Neural cell (in vitro differentiated cells): ENCODE measurements around the gene B3GALT6. TPM values are rescaled to one million over a fixed set of nuclear protein-coding genes. Genes with fewer than 3 reads are reported as not detected.

Experiments
- H2AFZ ChIP-seq: fragments of 200-600, 300-800 bp; sonication (generic), shearing (Covaris generic); 2 replicates; pipeline ENCODE4 v1.6.0; 2014; ENCODE audit warnings: low read depth, mild to moderate bottlenecking, antibody characterized with exemption, low read length, moderate library complexity
- H3F3A ChIP-seq: fragments of 200-600 bp; shearing (Covaris generic); 2 replicates; pipeline ENCODE4 v1.6.1; 2016; ENCODE audit warnings: mild to moderate bottlenecking, moderate library complexity, mixed read lengths, antibody characterized with exemption, low read length; ENCODE audit not compliant: insufficient read depth, poor library complexity, severe bottlenecking
- H3K27ac ChIP-seq: fragments of 200-600, 300-800 bp; sonication (generic), shearing (Covaris generic); 2 replicates; pipeline ENCODE4 v1.5.1; 2014; ENCODE audit warnings: mild to moderate bottlenecking, low read length, moderate library complexity
- H3K27me3 ChIP-seq: fragments of 300-800, 200-600 bp; sonication (generic), shearing (Covaris generic); 2 replicates; pipeline ENCODE4 v1.6.0; 2014; ENCODE audit warnings: mild to moderate bottlenecking, low read depth, low read length, moderate library complexity; ENCODE audit not compliant: insufficient read depth
- H3K36me3 ChIP-seq: fragments of 300-800, 200-600 bp; sonication (generic), shearing (Covaris generic); 2 replicates; pipeline ENCODE4 v1.5.1; 2014; ENCODE audit warnings: mild to moderate bottlenecking, antibody characterized with exemption, low read length, moderate library complexity; ENCODE audit not compliant: insufficient read depth
- H3K4me2 ChIP-seq: fragments of 300-800, 200-600 bp; sonication (generic), shearing (Covaris generic); 2 replicates; pipeline ENCODE4 v1.6.0; 2014; ENCODE audit warnings: mild to moderate bottlenecking, low read length
- H3K4me3 ChIP-seq: fragments of 300-800, 200-600 bp; sonication (generic), shearing (Covaris generic); 2 replicates; pipeline ENCODE4 v1.5.1; 2014; ENCODE audit warnings: mild to moderate bottlenecking, low read length, moderate library complexity
- H3K79me2 ChIP-seq: fragments of 200-600 bp; shearing (Covaris generic); replicated peaks from 2 replicates; pipeline ENCODE4 v1.6.0; 2014; ENCODE audit warnings: mild to moderate bottlenecking, low read length, moderate library complexity; ENCODE audit not compliant: insufficient read depth
- H3K9ac ChIP-seq: fragments of 300-800, 200-600 bp; sonication (generic), shearing (Covaris generic); 2 replicates; pipeline ENCODE4 v1.6.1; 2016; ENCODE audit warnings: mild to moderate bottlenecking, low read length, mixed read lengths
- H3K9me2 ChIP-seq: fragments of 200-600 bp; shearing (Covaris generic); 2 replicates; pipeline ENCODE4 v1.6.1; 2016; ENCODE audit warnings: mild to moderate bottlenecking, low read length, mixed read lengths; ENCODE audit not compliant: insufficient read depth
- H3K9me3 ChIP-seq: fragments of 200-600, 300-800 bp; sonication (generic), shearing (Covaris generic); 2 replicates; pipeline ENCODE4 v1.6.1; 2016; ENCODE audit warnings: mild to moderate bottlenecking, mixed run types, low read length, moderate library complexity, mixed read lengths
- H4K20me1 ChIP-seq: fragments of 200-600 bp; shearing (Covaris generic); 2 replicates; pipeline ENCODE4 v1.6.1; 2016; ENCODE audit warnings: mild to moderate bottlenecking, mixed run types; ENCODE audit not compliant: insufficient read depth
- CTCF ChIP-seq: fragments of 450-650 bp; IDR thresholded peaks from 2 replicates; pipeline ENCODE4 v1.5.1; 2014; ENCODE audit warnings: antibody characterized with exemption, mild to moderate bottlenecking, moderate library complexity; ENCODE audit not compliant: poor library complexity, severe bottlenecking
- EP300 ChIP-seq: fragments of 450-650 bp; conservative IDR thresholded peaks from 2 replicates; pipeline ENCODE4 v1.6.1; 2014; ENCODE audit warnings: antibody characterized with exemption, mild to moderate bottlenecking, moderate library complexity; ENCODE audit not compliant: poor library complexity, severe bottlenecking
- EZH2 ChIP-seq: fragments of 200-600, 300-800 bp; shearing (Covaris generic), sonication (generic); IDR thresholded peaks from 2 replicates; pipeline ENCODE4 v1.6.1; 2014; ENCODE audit warnings: antibody characterized with exemption, low read length, borderline replicate concordance, mild to moderate bottlenecking; ENCODE audit not compliant: insufficient read depth, poor library complexity, severe bottlenecking
- MXI1 ChIP-seq: fragments of 450-650 bp; conservative IDR thresholded peaks from 2 replicates; pipeline ENCODE4 v1.6.1; 2014; ENCODE audit warnings: antibody characterized with exemption, mild to moderate bottlenecking; ENCODE audit not compliant: poor library complexity, severe bottlenecking
- POLR2AphosphoS5 ChIP-seq: IDR thresholded peaks from 2 replicates; pipeline ENCODE4 v1.6.1; 2012
- REST ChIP-seq: IDR thresholded peaks from 2 replicates; pipeline ENCODE4 v1.6.1; 2012; ENCODE audit warnings: borderline replicate concordance
- SMC3 ChIP-seq: fragments of 450-650 bp; conservative IDR thresholded peaks from 2 replicates; pipeline ENCODE4 v1.6.1; 2014; ENCODE audit warnings: antibody characterized with exemption, mild to moderate bottlenecking, moderate library complexity; ENCODE audit not compliant: poor library complexity
- TAF1 ChIP-seq: IDR thresholded peaks from 2 replicates; pipeline ENCODE4 v1.6.1; 2012; ENCODE audit warnings: low read depth
- polyA plus RNA-seq: library from polyadenylated mRNA; depleted of rRNA; stranded (reverse); fragments of >200 nt; gene quantifications from 2 replicates; pipeline ENCODE4 v1.2.3, GENCODE V29; 2014

B3GALT6 gene
- polyA plus RNA-seq, 1 donor from 2014 or later: 46.5 TPM

GRCh38 chr1:1245178-1245816, 13.3 kb downstream of the B3GALT6 start:
- H3K79me2 ChIP-seq: no peaks in the 10 kb centered on the region
- no peak overlapping the region for H3K9ac ChIP-seq
- no peak for TF ChIP-seq POLR2AphosphoS5
- TF ChIP-seq REST: no peak
- TF ChIP-seq CTCF: no peak
- no peak overlapping the region for H2AFZ ChIP-seq
- no peaks in the 10 kb centered on the region for H3F3A ChIP-seq
- no peak overlapping the region for H3K27ac ChIP-seq
- H3K9me3 ChIP-seq: no peaks in the 10 kb centered on the region
- no peak overlapping the region for H3K4me2 ChIP-seq
- H3K9me2 ChIP-seq: no peaks in the 10 kb centered on the region
- H4K20me1 ChIP-seq: no peaks in the 10 kb centered on the region
- H3K4me3 ChIP-seq: no peak overlapping the region
- H3K36me3 ChIP-seq: no peaks in the 10 kb centered on the region
- H3K27me3 ChIP-seq: peaks cover 3% of the 10 kb centered on the region

GRCh38 chr1:1245817-1246576, 14.0 kb downstream of the B3GALT6 start:
- Histone ChIP-seq H3K27ac (no peak overlapping the region), H2AFZ (no peak overlapping the region), H3K4me2 (no peak overlapping the region), H3K36me3 (no peaks in the 10 kb centered on the region), H3F3A (no peaks in the 10 kb centered on the region), H4K20me1 (no peaks in the 10 kb centered on the region), H3K9me2 (no peaks in the 10 kb centered on the region), H3K9ac (no peak overlapping the region), H3K4me3 (no peak overlapping the region), H3K79me2 (no peaks in the 10 kb centered on the region), H3K9me3 (no peaks in the 10 kb centered on the region), H3K27me3 (peaks cover 3% of the 10 kb centered on the region)
- no peak for TF ChIP-seq EP300
- no peak for TF ChIP-seq POLR2AphosphoS5
- TF ChIP-seq MXI1: no peak
- TF ChIP-seq SMC3: no peak
- no peak for TF ChIP-seq TAF1
- no peak for TF ChIP-seq REST
- no peak for TF ChIP-seq EZH2
- no peak for TF ChIP-seq CTCF
